ENCODE measurements around the gene AKAP11. TPM values are rescaled to one million over a fixed set of nuclear protein-coding genes. Genes with fewer than 3 reads are reported as not detected.

Gene AKAP11
- total RNA-seq, 2 experiments from 2014 or later = 40.2 to 42.0 TPM

GRCh38 chr13:42327725-42328124, 55.8 kb downstream of the AKAP11 start:
- CTCF ChIA-PET = interaction anchor here (1.1 kb wide), 1 partner anchor 37 kb away, joined by 3 read pairs; no protein-coding TSS in a partner anchor
- POLR2A ChIA-PET = no interaction called here

GRCh38 chr13:42328672-42329071, 56.7 kb downstream of the AKAP11 start:
- CTCF ChIA-PET = no interaction called here

GRCh38 chr13:42329239-42329638, 57.3 kb downstream of the AKAP11 start:
- ChIA-PET POLR2A (no interaction called here), CTCF (no interaction called here)

More at GRCh38 chr13:42328672-42329071, 56.7 kb downstream of the AKAP11 start:
- POLR2A ChIA-PET = no interaction called here

- ChIA-PET POLR2A (no interaction called here), CTCF (no interaction called here)
These were observed 59.1 kb downstream of the AKAP11 start for GRCh38 chr13:42331009-42331408.

- CTCF ChIA-PET = interaction anchor here (0.6 to 2.0 kb wide), 9 partner anchors 17 to 428 kb away, joined by 3 to 5 read pairs (median 3); no protein-coding TSS in a partner anchor
- POLR2A ChIA-PET = no interaction called here
These were observed 61.8 kb downstream of the AKAP11 start for GRCh38 chr13:42333613-42334328.

GRCh38 chr13:42334329-42334706, 62.4 kb downstream of the AKAP11 start:
- ChIA-PET CTCF (interaction anchor here (0.6 to 2.0 kb wide), 8 partner anchors 17 to 164 kb away, joined by 3 to 5 read pairs (median 3); no protein-coding TSS in a partner anchor), POLR2A (no interaction called here)

- ChIA-PET POLR2A (no interaction called here), CTCF (no interaction called here)
These were observed 66.1 kb downstream of the AKAP11 start for GRCh38 chr13:42337808-42338600.

GRCh38 chr13:42345367-42345766, 73.4 kb downstream of the AKAP11 start:
- POLR2A ChIA-PET = no interaction called here
- CTCF ChIA-PET = no interaction called here

GRCh38 chr13:42348576-42348975, 76.6 kb downstream of the AKAP11 start:
- ChIA-PET CTCF (no interaction called here), POLR2A (no interaction called here)

- CTCF ChIA-PET = interaction anchor here (2.2 kb wide), 1 partner anchor 17 kb away, joined by 5 read pairs; no protein-coding TSS in a partner anchor
- POLR2A ChIA-PET = no interaction called here
These were observed 78.2 kb downstream of the AKAP11 start for GRCh38 chr13:42350141-42350540.

GRCh38 chr13:42354241-42355091, 82.5 kb downstream of the AKAP11 start:
- ChIA-PET CTCF (interaction anchor here (0.9 to 1.1 kb wide), 3 partner anchors 38 to 41 kb away, joined by 3 to 4 read pairs (median 3); no protein-coding TSS in a partner anchor), POLR2A (interaction anchor here (0.8 to 3.3 kb wide), 5 partner anchors 23 to 82 kb away, joined by 3 to 17 read pairs (median 10); partner anchors contain the start of gene AKAP11)

- CTCF ChIA-PET = interaction anchor here (1.0 to 1.1 kb wide), 2 partner anchors 37 to 40 kb away, joined by 3 to 4 read pairs; no protein-coding TSS in a partner anchor
These were observed 83.1 kb downstream of the AKAP11 start for GRCh38 chr13:42355092-42355485.

GRCh38 chr13:42355491-42356183, 83.7 kb downstream of the AKAP11 start:
- POLR2A ChIA-PET = interaction anchor here (1.2 to 3.3 kb wide), 4 partner anchors 22 to 51 kb away, joined by 9 to 17 read pairs (median 12); no protein-coding TSS in a partner anchor
- CTCF ChIA-PET = interaction anchor here (0.9 to 1.1 kb wide), 3 partner anchors 37 to 51 kb away, joined by 3 to 4 read pairs (median 3); no protein-coding TSS in a partner anchor

More at GRCh38 chr13:42355092-42355485, 83.1 kb downstream of the AKAP11 start:
- POLR2A ChIA-PET = interaction anchor here (0.8 to 3.3 kb wide), 5 partner anchors 23 to 83 kb away, joined by 3 to 17 read pairs (median 10); partner anchors contain the start of gene AKAP11

GRCh38 chr13:42356184-42356575, 84.2 kb downstream of the AKAP11 start:
- POLR2A ChIA-PET = interaction anchor here (1.7 to 3.3 kb wide), 3 partner anchors 22 to 50 kb away, joined by 9 to 17 read pairs (median 13); no protein-coding TSS in a partner anchor
- CTCF ChIA-PET = interaction anchor here (0.9 to 1.5 kb wide), 2 partner anchors 46 to 50 kb away, joined by 3 read pairs; no protein-coding TSS in a partner anchor

GRCh38 chr13:42360046-42360574, 88.2 kb downstream of the AKAP11 start:
- POLR2A ChIA-PET = interaction anchor here (0.5 to 0.7 kb wide), 3 partner anchors 8 to 46 kb away, joined by 3 to 5 read pairs (median 5); no protein-coding TSS in a partner anchor
- CTCF ChIA-PET = interaction anchor here (1.2 kb wide), 1 partner anchor 10 kb away, joined by 3 read pairs; no protein-coding TSS in a partner anchor

GRCh38 chr13:42361701-42362100, 89.7 kb downstream of the AKAP11 start:
- CTCF ChIA-PET = no interaction called here
- POLR2A ChIA-PET = interaction anchor here (0.7 kb wide), 1 partner anchor 1796 kb away, joined by 6 read pairs; no protein-coding TSS in a partner anchor

GRCh38 chr13:42363941-42364612, 92.1 kb downstream of the AKAP11 start:
- ChIA-PET POLR2A (no interaction called here), CTCF (interaction anchor here (1.0 kb wide), 1 partner anchor 24 kb away, joined by 3 read pairs; no protein-coding TSS in a partner anchor)
